Measurements from ENCODE around the gene MTREX. TPM values are rescaled to one million over a fixed set of nuclear protein-coding genes. Genes with fewer than 3 reads are reported as not detected.

Gene MTREX
- 100 to 1,000 TPM; 115 to 121 (median 117) TPM for total RNA-seq

- H3K4me1 Mint-ChIP-seq (ENCODE audit: low read depth), result peaks cover 30% of the 10 kb centered on the region
- DNase-seq (peak; percentile 78), ATAC-seq (peak; percentile 98)
- no peak within 1 kb of the TSS for H3K4me3 Mint-ChIP-seq
- H3K36me3 Mint-ChIP-seq (ENCODE audit: insufficient read depth), result peaks cover 19% of the 10 kb centered on the region
- H3K27me3 Mint-ChIP-seq (ENCODE audit: low read depth), result no peaks in the 10 kb centered on the region
- no peaks in the 10 kb centered on the region for H3K9me3 Mint-ChIP-seq
Measured at GRCh38 chr5:55307383-55308253, at the start of gene MTREX, which contains the start of gene DHX29. TSS of gene MTREX (plus strand) at chr5:55307989. CDS start at chr5:55308014, 25 bp downstream. TSS of gene DHX29 (minus strand) at chr5:55307694. CDS start at chr5:55307573, 121 bp downstream.

- DNase-seq (no peak), ATAC-seq (no peak)
- H3K27me3 Mint-ChIP-seq (ENCODE audit: low read depth), result no peaks in the 10 kb centered on the region
- H3K36me3 Mint-ChIP-seq (ENCODE audit: insufficient read depth), result peaks cover 32% of the 10 kb centered on the region
- no peaks in the 10 kb centered on the region for H3K9me3 Mint-ChIP-seq
- H3K4me1 Mint-ChIP-seq (ENCODE audit: low read depth), result no peaks in the 10 kb centered on the region
- H3K4me3 Mint-ChIP-seq, result no peak overlapping the region
Measured at GRCh38 chr5:55258339-55258738, 49.5 kb upstream of the MTREX start.

- no peaks in the 10 kb centered on the region for H3K27me3 Mint-ChIP-seq (ENCODE audit: low read depth)
- no peaks in the 10 kb centered on the region for H3K4me1 Mint-ChIP-seq (ENCODE audit: low read depth)
- ATAC-seq (no peak), DNase-seq (no peak)
- H3K4me3 Mint-ChIP-seq, result no peak overlapping the region
- peaks cover 47% of the 10 kb centered on the region for H3K36me3 Mint-ChIP-seq (ENCODE audit: insufficient read depth)
- no peaks in the 10 kb centered on the region for H3K9me3 Mint-ChIP-seq
Measured at GRCh38 chr5:55276771-55277170, 31.0 kb upstream of the MTREX start.

GRCh38 chr5:55278778-55279177 lies 29.0 kb upstream of the MTREX start:
- no peak for ATAC-seq
- H3K9me3 Mint-ChIP-seq, result no peaks in the 10 kb centered on the region
- DNase-seq, result no peak
- H3K4me3 Mint-ChIP-seq, result no peak overlapping the region
- no peaks in the 10 kb centered on the region for H3K4me1 Mint-ChIP-seq (ENCODE audit: low read depth)
- H3K27me3 Mint-ChIP-seq (ENCODE audit: low read depth), result no peaks in the 10 kb centered on the region
- peaks cover 47% of the 10 kb centered on the region for H3K36me3 Mint-ChIP-seq (ENCODE audit: insufficient read depth)

GRCh38 chr5:55286411-55286933 lies 21.3 kb upstream of the MTREX start:
- Mint-ChIP-seq H3K36me3 (ENCODE audit: insufficient read depth) (peaks cover 38% of the 10 kb centered on the region), H3K4me3 (no peak overlapping the region), H3K9me3 (no peaks in the 10 kb centered on the region), H3K27me3 (ENCODE audit: low read depth) (no peaks in the 10 kb centered on the region), H3K4me1 (ENCODE audit: low read depth) (no peaks in the 10 kb centered on the region)
- no peak for DNase-seq
- no peak for ATAC-seq

- peaks cover 50% of the 10 kb centered on the region for H3K36me3 Mint-ChIP-seq (ENCODE audit: insufficient read depth)
- H3K9me3 Mint-ChIP-seq, result no peaks in the 10 kb centered on the region
- no peak overlapping the region for H3K4me3 Mint-ChIP-seq
- DNase-seq (no peak), ATAC-seq (no peak)
- no peaks in the 10 kb centered on the region for H3K27me3 Mint-ChIP-seq (ENCODE audit: low read depth)
- no peaks in the 10 kb centered on the region for H3K4me1 Mint-ChIP-seq (ENCODE audit: low read depth)
Measured at GRCh38 chr5:55289808-55290207, 18.0 kb upstream of the MTREX start.

GRCh38 chr5:55290991-55291390 lies 16.8 kb upstream of the MTREX start:
- no peaks in the 10 kb centered on the region for H3K27me3 Mint-ChIP-seq (ENCODE audit: low read depth)
- no peak for ATAC-seq
- no peak overlapping the region for H3K4me3 Mint-ChIP-seq
- peaks cover 54% of the 10 kb centered on the region for H3K36me3 Mint-ChIP-seq (ENCODE audit: insufficient read depth)
- DNase-seq, result no peak
- no peaks in the 10 kb centered on the region for H3K4me1 Mint-ChIP-seq (ENCODE audit: low read depth)
- H3K9me3 Mint-ChIP-seq, result no peaks in the 10 kb centered on the region

- peaks cover 56% of the 10 kb centered on the region for H3K36me3 Mint-ChIP-seq (ENCODE audit: insufficient read depth)
- no peak for ATAC-seq
- no peak overlapping the region for H3K4me3 Mint-ChIP-seq
- H3K27me3 Mint-ChIP-seq (ENCODE audit: low read depth), result no peaks in the 10 kb centered on the region
- no peak for DNase-seq
- H3K9me3 Mint-ChIP-seq, result no peaks in the 10 kb centered on the region
- H3K4me1 Mint-ChIP-seq (ENCODE audit: low read depth), result no peaks in the 10 kb centered on the region
Measured at GRCh38 chr5:55294935-55295334, 12.9 kb upstream of the MTREX start.

- Mint-ChIP-seq H3K9me3 (no peaks in the 10 kb centered on the region), H3K4me3 (no peak overlapping the region), H3K27me3 (ENCODE audit: low read depth) (no peaks in the 10 kb centered on the region), H3K36me3 (ENCODE audit: insufficient read depth) (peaks cover 32% of the 10 kb centered on the region), H3K4me1 (ENCODE audit: low read depth) (peaks cover 11% of the 10 kb centered on the region)
- DNase-seq (no peak), ATAC-seq (no peak)
Measured at GRCh38 chr5:55300890-55301289, 6.9 kb upstream of the MTREX start.

- H3K9me3 Mint-ChIP-seq, result no peaks in the 10 kb centered on the region
- no peak for DNase-seq
- ATAC-seq, result no peak
- H3K36me3 Mint-ChIP-seq (ENCODE audit: insufficient read depth), result peaks cover 18% of the 10 kb centered on the region
- H3K4me3 Mint-ChIP-seq, result no peak overlapping the region
- no peaks in the 10 kb centered on the region for H3K27me3 Mint-ChIP-seq (ENCODE audit: low read depth)
- H3K4me1 Mint-ChIP-seq (ENCODE audit: low read depth), result peaks cover 11% of the 10 kb centered on the region
Measured at GRCh38 chr5:55303238-55303690, 4.5 kb upstream of the MTREX start.

- Mint-ChIP-seq H3K4me3 (no peak overlapping the region), H3K4me1 (ENCODE audit: low read depth) (peaks cover 11% of the 10 kb centered on the region), H3K27me3 (ENCODE audit: low read depth) (no peaks in the 10 kb centered on the region), H3K9me3 (no peaks in the 10 kb centered on the region), H3K36me3 (ENCODE audit: insufficient read depth) (peaks cover 18% of the 10 kb centered on the region)
- DNase-seq, result no peak
- no peak for ATAC-seq
Measured at GRCh38 chr5:55304584-55304983, 3.2 kb upstream of the MTREX start.

- DNase-seq (no peak), ATAC-seq (no peak)
- H3K4me1 Mint-ChIP-seq (ENCODE audit: low read depth), result peaks cover 14% of the 10 kb centered on the region
- no peaks in the 10 kb centered on the region for H3K9me3 Mint-ChIP-seq
- no peaks in the 10 kb centered on the region for H3K27me3 Mint-ChIP-seq (ENCODE audit: low read depth)
- peaks cover 18% of the 10 kb centered on the region for H3K36me3 Mint-ChIP-seq (ENCODE audit: insufficient read depth)
- H3K4me3 Mint-ChIP-seq, result no peak overlapping the region
Measured at GRCh38 chr5:55305345-55305744, 2.4 kb upstream of the MTREX start.

GRCh38 chr5:55306641-55307382 lies 977 bp upstream of the MTREX start:
- DNase-seq, result no peak
- ATAC-seq, result no peak
- peaks cover 26% of the 10 kb centered on the region for H3K4me1 Mint-ChIP-seq (ENCODE audit: low read depth)

GRCh38 chr5:55308254-55308836 lies 556 bp downstream of the MTREX start:
- peak in 1 of 2 donors; percentile 6 for ATAC-seq
- no peaks in the 10 kb centered on the region for H3K9me3 Mint-ChIP-seq

More at GRCh38 chr5:55306641-55307382, 977 bp upstream of the MTREX start:
- Mint-ChIP-seq H3K36me3 (ENCODE audit: insufficient read depth) (peaks cover 18% of the 10 kb centered on the region), H3K9me3 (no peaks in the 10 kb centered on the region), H3K27me3 (ENCODE audit: low read depth) (no peaks in the 10 kb centered on the region), H3K4me3 (no peak overlapping the region)

More at GRCh38 chr5:55308254-55308836, 556 bp downstream of the MTREX start:
- no peak overlapping the region for H3K4me3 Mint-ChIP-seq
- peaks cover 30% of the 10 kb centered on the region for H3K4me1 Mint-ChIP-seq (ENCODE audit: low read depth)
- H3K36me3 Mint-ChIP-seq (ENCODE audit: insufficient read depth), result peaks cover 16% of the 10 kb centered on the region
- DNase-seq, result no peak
- no peaks in the 10 kb centered on the region for H3K27me3 Mint-ChIP-seq (ENCODE audit: low read depth)

Measured in activated T-cell treated with anti-CD3 and anti-CD28 coated beads, Interleukin-2, amount 50 U/mL, for 4 hours (primary cell).